DMS153 treated with DMSO at 0.1 percent for 48 hours (cell line): ENCODE results near the gene TREML4.
"Not testable (repeated sequence)": the region's sequence is repeated elsewhere in the genome, so short reads cannot be mapped to it uniquely, and the experiment has no call there.

Experiments used
- DNase-seq: peaks from one replicate; lab custom pipeline; 2025; ENCODE audit not compliant: unreplicated experiment; lab: John Stamatoyannopoulos, UW

Gene TREML4

DNA sequence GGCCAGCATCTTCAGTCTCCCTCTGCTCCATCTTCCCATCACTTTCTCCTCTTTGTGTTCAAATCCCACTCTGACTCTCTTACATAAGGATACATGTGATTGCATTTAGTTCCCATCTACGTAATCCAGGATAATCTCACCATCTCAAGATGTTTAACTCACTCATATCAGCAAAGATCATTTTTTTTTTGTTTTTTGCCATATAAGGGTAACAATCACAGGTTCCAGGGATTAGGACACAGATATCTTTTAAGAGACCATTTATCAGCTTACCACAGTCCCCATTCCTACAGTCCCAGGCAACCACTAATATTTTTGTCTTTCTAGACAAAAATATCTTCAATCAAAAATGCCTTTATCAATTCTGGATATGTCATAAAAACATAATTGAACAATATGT, 24.0 kb upstream of the TREML4 start:
- no peak for DNase-seq

DNA sequence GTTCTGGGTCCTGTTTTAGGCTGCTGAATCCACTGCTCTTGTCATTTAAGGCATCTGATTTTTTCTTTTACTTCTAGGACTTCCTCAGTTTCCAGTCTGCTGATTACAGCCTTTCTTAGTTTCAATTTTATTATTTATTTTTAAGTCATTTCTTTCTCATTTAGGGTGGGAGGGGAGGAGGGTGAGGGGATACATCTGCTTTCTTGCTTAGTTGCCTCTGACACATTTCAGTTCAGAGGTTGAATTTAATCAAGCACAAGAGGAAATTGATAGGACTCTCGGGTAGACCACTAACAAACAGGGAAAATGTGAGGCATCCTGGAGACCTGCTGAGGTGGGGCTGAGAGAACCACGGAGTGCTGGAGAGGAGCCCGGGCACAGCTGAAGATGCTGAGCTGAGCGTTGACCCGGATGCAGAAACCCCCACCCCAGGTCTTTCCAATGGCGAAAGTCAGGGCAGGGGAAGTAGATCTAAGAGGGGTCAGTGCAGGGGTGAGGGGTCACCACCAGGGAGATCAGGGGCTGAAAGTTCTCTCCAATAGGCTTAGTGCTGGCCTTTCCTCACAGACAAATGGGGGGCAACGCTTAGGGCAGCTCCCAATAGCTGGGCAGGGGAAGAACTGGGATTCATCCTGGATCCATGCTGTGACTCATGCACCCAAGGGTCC, 19.6 kb upstream of the TREML4 start:
- DNase-seq: no peak

DNA sequence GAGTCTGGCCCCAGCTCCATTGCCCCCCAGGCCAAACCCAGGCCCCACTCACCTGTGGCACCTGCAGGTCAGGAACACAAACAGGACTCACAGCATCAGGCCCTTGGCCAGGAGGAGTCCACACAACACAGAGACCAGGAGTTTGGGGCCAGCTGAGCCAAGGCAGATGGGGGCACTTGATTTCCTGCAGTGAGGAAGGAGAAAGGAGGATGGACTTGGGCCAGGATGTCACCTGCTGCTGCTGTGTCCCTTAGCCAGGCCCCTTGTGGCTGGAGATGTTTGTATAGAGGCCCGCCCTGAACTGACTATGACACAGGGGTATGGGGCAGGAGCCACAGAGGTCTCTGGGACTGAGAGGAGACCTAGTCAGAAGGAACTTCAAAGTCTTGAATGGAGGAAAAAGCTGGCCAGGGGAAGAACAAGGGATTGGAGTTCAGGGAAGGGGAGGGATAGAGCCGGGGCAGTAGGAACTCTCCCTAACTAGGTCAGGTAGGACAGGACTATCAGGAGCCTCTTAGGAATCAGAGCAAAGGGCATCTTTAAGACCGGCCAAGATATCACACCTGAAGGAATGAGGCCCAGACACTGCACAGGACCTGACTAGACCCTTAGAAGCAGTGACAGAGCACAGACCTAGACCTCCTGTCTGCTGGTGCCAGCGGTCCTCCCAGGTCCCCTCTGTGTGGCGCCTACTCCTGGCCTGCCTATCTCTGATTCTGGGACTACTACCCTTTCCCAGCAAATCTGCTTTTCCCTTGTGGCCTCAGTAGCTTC, 18.4 kb upstream of the TREML4 start:
- DNase-seq: no peak

DNA sequence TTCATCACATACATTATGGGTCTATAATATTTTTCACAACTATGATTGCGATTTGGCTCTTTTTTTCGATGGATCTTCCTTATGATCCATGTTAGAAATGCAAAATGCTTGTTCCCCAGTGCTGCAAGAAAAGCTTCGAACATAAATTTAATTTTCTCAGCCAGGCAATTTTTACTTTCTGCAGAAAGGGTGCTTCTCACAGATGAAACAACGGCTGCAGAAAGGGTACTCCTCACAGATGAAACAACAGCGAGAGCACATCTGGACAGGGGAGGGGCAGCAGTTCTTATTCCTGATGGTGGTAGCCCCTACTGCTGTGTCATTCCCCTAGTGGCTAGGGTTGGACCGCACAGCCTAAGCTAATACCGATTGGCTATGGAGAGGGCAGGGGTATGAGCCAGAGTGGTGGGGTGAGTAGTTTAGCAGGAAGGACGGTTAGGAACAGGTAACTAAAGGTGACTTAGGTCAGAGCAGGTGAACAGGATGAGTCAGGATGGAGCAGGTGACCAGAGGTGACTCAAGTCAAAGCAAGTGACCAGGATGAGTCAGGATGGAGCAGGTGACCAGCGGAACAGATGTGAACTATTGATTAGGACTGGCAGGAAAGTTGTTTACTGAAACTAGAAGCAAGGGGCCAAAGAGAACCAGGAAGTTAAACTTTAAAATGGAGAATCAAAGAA, 13.4 kb upstream of the TREML4 start:
- DNase-seq: no peak

DNA sequence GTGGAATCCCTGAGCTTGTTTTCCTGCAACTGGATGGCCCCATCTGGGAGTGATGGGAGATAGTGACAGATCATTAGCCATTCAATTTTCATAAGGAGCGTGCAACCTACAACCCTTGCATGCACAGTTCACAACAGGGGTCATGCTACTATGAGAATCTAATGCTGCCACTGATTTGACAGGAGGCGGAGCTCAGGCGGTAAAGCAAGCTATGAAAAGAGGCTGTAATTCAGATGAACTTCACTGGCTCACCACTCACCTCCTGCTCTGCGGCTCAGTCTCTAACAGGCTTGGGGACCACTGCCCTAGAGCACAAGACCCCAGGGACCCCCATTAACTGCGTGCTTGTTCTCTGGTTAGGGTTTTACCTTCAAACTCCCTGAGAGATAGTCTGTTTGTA, 12.4 kb upstream of the TREML4 start:
- no peak for DNase-seq

DNA sequence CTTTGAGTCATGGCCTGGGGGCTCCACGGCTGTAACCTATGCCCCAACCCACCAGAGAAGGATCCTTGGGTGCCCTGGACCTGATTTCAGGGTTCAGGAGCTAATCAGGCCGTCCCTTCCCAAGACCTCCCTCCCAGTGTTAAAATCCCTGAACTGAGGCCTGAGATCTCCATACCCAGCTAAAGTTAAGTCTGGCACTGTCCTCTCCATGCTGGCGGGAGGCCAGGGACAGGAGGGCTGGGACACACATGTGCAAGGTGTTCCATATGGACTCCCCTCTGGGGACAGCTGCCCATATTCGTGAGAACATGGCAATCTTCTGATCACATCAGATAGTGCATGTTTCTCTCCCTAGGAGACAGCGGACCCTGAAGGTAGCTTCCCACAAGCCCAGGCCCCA, 11.5 kb upstream of the TREML4 start:
- DNase-seq: no peak

DNA sequence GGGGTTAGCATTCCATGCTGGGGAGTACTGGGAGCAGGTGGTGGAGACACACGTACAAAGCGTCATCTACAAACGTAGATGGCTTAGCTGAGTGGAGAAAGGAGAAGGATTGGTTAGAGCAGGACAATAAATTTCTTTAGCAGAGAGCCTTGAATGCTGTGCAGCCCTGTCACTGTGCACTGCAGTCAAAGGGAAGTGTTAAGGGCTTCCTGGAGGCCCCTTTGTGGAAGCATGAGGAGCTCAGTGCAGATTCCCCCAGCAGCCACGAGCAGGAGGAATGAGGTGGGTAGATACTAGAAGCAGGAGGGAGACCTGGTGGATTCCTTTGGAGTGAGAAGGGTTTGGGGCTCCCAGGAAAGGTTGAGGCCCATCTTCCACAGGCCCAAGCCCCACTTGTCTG, 6.1 kb upstream of the TREML4 start:
- no peak for DNase-seq

DNA sequence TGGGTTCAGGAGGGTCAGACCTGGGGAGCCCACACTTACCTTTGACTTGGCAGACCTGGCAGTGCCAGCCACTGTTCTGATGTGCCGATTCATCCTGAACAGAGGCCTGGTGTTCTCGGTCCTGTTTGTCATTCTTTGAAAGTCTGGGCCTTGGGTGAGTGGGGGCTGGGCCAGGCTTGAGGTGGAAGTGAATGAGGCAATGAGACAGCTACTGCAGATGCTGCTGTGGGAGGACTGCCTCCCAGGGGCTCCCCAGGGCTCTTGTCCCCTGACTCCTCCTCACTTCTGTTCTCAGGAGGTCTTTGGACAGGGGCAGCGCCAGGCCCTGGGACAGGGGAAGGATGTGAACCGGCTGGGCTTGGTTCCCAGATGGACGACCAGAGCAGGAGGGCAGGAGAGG, 5.6 kb upstream of the TREML4 start:
- DNase-seq: no peak

- DNase-seq: no peak
Measured at GRCh38 chr6:41224800-41225199, 3.3 kb upstream of the TREML4 start.

- DNase-seq: no peak
Measured at GRCh38 chr6:41226752-41227151, 1.4 kb upstream of the TREML4 start.

- DNase-seq: no peak
Measured at GRCh38 chr6:41228616-41229015, 467 bp downstream of the TREML4 start.

DNA sequence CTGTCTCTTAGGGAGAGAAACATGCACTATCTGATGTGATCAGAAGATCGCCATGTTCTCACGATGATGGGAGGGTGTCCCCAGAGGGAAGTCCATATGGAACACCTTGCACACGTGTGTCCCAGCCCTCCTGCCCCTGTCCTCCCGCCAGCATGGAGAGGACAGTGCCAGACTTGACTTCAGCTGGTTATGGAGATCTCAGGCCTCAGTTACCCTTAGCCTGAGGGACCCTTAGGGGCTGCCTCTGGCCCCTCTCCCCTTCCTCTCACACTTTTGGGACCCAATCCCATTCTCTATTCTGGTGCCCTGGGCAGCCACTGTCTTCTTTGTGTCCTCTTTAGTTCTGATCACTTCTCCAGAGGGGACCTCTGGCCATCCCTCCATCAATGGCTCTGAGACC, 1.6 kb downstream of the TREML4 start:
- DNase-seq: no peak

DNA sequence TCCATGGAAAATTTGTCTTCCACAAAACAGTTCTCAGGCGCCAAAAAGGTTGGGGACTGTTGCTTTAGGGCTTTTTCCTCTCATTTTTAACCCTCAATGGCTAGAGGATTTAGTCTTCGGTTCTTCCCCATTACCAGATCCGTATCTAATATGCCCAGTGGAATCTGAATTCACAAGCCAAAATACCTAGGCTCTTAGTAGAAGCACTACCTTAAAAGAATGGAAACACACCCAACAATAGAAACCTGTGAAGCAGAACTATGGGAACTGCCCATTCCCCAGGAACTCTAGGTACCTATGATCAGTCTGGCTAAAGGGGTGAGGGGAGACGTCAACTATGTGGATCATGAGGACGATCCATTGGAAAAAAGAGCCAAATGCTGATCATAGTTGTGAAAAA, 3.1 kb downstream of the TREML4 start:
- DNase-seq: no peak

- DNase-seq: no peak
Measured at GRCh38 chr6:41232667-41233066, 4.5 kb downstream of the TREML4 start.

DNA sequence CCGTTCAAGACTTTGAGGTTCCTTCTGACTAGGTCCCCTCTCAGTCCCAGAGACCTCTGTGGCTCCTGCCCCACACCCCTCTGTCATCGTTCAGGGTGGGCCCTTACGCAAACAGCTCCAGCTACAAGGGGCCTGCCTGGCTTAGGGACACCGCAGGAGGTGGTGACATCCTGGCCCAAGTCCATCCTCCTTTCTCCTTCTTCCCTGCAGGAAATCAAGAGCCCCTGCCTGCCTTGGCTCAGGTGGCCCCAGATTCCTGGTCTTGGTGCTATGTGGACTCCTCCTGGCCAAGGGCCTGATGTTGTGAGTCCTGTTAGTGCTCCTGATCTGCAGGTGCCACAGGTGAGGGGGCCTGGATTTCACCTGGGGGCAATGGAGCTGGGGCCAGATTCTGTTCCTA, 8.1 kb downstream of the TREML4 start:
- DNase-seq: no peak

DNA sequence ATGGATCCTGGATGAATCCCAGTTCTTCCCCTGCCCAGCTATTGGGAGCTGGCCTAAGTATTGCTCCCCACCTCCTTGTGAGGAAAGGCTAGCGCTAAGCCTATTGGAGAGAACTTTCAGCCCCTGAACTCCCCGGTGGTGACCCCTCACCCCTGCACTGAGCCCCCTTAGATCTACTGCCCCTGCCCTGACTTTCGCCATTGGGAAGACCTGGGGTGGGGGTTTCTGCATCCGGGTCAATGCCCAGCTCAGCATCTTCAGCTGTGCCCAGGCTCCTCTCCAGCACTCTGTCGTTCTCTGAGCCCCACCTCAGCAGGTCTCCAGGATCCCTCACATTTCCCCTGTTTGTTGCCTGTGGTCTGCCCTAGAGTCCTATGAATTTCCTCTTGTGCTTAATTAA, 9.0 kb downstream of the TREML4 start:
- no peak for DNase-seq

- DNase-seq: no peak
Measured at GRCh38 chr6:41239467-41240159, 11.5 kb downstream of the TREML4 start.

GRCh38 chr6:41246529-41246928, 18.4 kb downstream of the TREML4 start:
- not testable (repeated sequence) for DNase-seq

- DNase-seq: no peak
Measured at GRCh38 chr6:41247288-41247865, 19.2 kb downstream of the TREML4 start.

GRCh38 chr6:41247882-41248705, 19.9 kb downstream of the TREML4 start:
- no peak for DNase-seq
